ENCODE measurements around the gene OPN1SW. TPM values are rescaled to one million over a fixed set of nuclear protein-coding genes. Genes with fewer than 3 reads are reported as not detected.
A peak's percentile ranks its signal among the peaks of the same experiment; 100 is the strongest.

OPN1SW gene
- polyA plus RNA-seq, 1 donor from 2014 or later: not detected

- Mint-ChIP-seq H3K9me3 (peaks cover 0 to 2% (median 0%) of the 10 kb centered on the region in 3 donors), H3K27ac (peak overlapping the region in 1 of 3 donors; percentile 31), H3K4me1 (no peaks in the 10 kb centered on the region), H3K4me3 (no peak overlapping the region), H3K36me3 (no peaks in the 10 kb centered on the region), H3K27me3 (peaks cover 1% of the 10 kb centered on the region)
Observed at GRCh38 chr7:128783143-128783861, 7.7 kb upstream of the OPN1SW start.

GRCh38 chr7:128781851-128782250 lies 6.3 kb upstream of the OPN1SW start:
- H3K27ac Mint-ChIP-seq: no peak overlapping the region

GRCh38 chr7:128781126-128781525 lies 5.5 kb upstream of the OPN1SW start:
- no peak overlapping the region for H3K27ac Mint-ChIP-seq
- no peaks in the 10 kb centered on the region for H3K4me1 Mint-ChIP-seq
- peaks cover 1% of the 10 kb centered on the region for H3K27me3 Mint-ChIP-seq
- peaks cover 3% of the 10 kb centered on the region for H3K36me3 Mint-ChIP-seq
- H3K4me3 Mint-ChIP-seq: no peak overlapping the region
- H3K9me3 Mint-ChIP-seq: peaks cover 0 to 20% (median 9%) of the 10 kb centered on the region in 3 donors

More at GRCh38 chr7:128781851-128782250, 6.3 kb upstream of the OPN1SW start:
- no peaks in the 10 kb centered on the region for H3K36me3 Mint-ChIP-seq
- H3K27me3 Mint-ChIP-seq: peaks cover 1% of the 10 kb centered on the region
- no peaks in the 10 kb centered on the region for H3K4me1 Mint-ChIP-seq
- peaks cover 0 to 14% (median 9%) of the 10 kb centered on the region in 3 donors for H3K9me3 Mint-ChIP-seq
- H3K4me3 Mint-ChIP-seq: no peak overlapping the region

- H3K4me3 Mint-ChIP-seq: no peak overlapping the region
- H3K27ac Mint-ChIP-seq: no peak overlapping the region
- no peaks in the 10 kb centered on the region for H3K4me1 Mint-ChIP-seq
- peaks cover 0 to 20% (median 9%) of the 10 kb centered on the region in 3 donors for H3K9me3 Mint-ChIP-seq
- peaks cover 1% of the 10 kb centered on the region for H3K27me3 Mint-ChIP-seq
- H3K36me3 Mint-ChIP-seq: peaks cover 7% of the 10 kb centered on the region
Observed at GRCh38 chr7:128778946-128779345, 3.4 kb upstream of the OPN1SW start.

DNA sequence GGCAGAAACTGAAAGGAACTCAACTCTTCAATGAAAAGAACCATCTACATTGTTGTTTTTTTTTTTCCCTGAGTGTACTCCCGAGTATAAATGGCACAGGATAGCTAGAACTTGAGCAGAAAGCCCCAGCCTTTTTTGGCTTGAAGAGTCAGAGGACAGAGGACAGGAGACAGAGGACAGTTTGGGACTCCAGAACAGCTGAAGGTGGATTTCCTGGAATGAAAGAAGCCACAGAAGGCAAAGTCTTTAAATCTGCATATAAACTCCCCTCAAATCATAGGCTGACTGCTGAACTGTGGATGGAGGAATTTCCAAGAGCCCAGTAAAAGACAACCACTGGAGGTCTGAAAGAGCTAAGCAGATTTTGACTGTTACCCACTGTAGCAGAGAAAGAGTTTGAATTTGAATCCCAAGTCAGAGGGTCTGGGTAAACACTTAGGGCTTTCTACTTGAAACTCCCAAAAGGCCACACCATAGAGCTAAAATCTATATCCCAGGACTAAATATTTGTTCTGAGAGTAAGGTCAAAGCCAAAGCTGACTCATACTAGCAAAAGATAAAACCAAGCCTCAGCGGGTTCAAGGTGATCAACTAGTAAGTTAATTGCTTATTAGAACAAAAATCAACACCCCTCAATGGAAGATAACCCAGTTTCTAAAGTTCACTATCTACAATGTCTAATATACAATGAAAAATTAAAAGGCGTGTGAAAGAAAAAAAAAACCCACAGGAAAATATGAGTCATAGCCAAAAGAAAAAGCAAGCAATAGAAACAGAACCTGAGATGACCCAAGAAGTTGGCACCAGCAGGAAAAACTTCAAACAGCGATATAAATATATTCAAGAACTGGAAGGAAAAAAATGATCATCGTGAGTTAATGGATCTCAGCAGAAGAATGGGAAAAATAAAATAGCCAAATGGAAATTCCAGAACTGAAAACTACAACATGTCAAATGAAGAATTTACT lies 1.8 kb upstream of the OPN1SW start:
- H3K27me3 Mint-ChIP-seq: peaks cover 1% of the 10 kb centered on the region
- peak overlapping the region in 1 of 3 donors; percentile 73 for H3K27ac Mint-ChIP-seq
- peaks cover 0 to 20% (median 9%) of the 10 kb centered on the region in 3 donors for H3K9me3 Mint-ChIP-seq
- peaks cover 13% of the 10 kb centered on the region for H3K36me3 Mint-ChIP-seq
- H3K4me3 Mint-ChIP-seq: no peak overlapping the region
- no peaks in the 10 kb centered on the region for H3K4me1 Mint-ChIP-seq

GRCh38 chr7:128774921-128775320 lies 673 bp downstream of the OPN1SW start:
- H3K4me3 Mint-ChIP-seq: no peak overlapping the region
- peaks cover 0 to 20% (median 9%) of the 10 kb centered on the region in 3 donors for H3K9me3 Mint-ChIP-seq
- no peak overlapping the region for H3K27ac Mint-ChIP-seq
- H3K27me3 Mint-ChIP-seq: peaks cover under 1% of the 10 kb centered on the region
- H3K4me1 Mint-ChIP-seq: no peaks in the 10 kb centered on the region
- peaks cover 15% of the 10 kb centered on the region for H3K36me3 Mint-ChIP-seq

DNA sequence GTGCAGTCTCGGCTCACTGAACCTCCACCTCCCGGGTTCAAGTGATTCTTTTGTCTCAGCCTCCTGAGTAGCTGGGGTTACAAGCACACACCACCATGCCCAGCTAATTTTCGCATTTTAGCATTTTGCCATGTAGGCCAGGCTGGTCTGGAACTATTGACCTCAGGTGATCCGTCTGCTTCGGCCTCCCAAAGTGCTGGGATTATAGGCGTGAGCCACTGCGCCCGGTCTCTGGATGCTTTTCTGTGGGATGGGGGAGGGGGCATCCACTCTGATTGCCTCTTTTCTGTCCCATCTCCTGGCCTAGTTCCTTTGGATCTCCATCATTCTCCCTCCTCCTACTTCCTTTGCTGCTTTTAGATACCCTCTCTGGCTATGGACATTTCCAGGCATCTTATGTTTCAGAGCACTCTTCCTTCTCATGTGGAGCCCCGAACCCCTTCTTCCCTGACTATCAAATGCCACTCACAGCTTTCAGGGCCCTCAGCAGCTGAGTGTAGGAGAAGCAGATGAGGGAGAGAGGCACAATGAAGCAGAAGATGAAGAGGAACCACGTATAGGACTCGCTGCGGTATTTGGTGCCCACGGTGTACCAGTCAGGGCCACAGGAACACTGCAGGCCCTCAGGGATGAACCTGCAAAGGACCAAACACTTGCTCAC lies 1.4 kb downstream of the OPN1SW start:
- no peak overlapping the region for H3K4me3 Mint-ChIP-seq
- no peak overlapping the region for H3K27ac Mint-ChIP-seq
- peaks cover 0 to 20% (median 9%) of the 10 kb centered on the region in 3 donors for H3K9me3 Mint-ChIP-seq
- no peaks in the 10 kb centered on the region for H3K4me1 Mint-ChIP-seq
- no peaks in the 10 kb centered on the region for H3K27me3 Mint-ChIP-seq
- H3K36me3 Mint-ChIP-seq: peaks cover 15% of the 10 kb centered on the region

- H3K4me1 Mint-ChIP-seq: no peaks in the 10 kb centered on the region
- H3K9me3 Mint-ChIP-seq: peaks cover 0 to 20% (median 9%) of the 10 kb centered on the region in 3 donors
- H3K36me3 Mint-ChIP-seq: peaks cover 17% of the 10 kb centered on the region
- H3K27me3 Mint-ChIP-seq: no peaks in the 10 kb centered on the region
- peak overlapping the region in 1 of 4 donors; percentile 21 for H3K4me3 Mint-ChIP-seq
- H3K27ac Mint-ChIP-seq: no peak overlapping the region
Observed at GRCh38 chr7:128773604-128774003, 2.0 kb downstream of the OPN1SW start.

DNA sequence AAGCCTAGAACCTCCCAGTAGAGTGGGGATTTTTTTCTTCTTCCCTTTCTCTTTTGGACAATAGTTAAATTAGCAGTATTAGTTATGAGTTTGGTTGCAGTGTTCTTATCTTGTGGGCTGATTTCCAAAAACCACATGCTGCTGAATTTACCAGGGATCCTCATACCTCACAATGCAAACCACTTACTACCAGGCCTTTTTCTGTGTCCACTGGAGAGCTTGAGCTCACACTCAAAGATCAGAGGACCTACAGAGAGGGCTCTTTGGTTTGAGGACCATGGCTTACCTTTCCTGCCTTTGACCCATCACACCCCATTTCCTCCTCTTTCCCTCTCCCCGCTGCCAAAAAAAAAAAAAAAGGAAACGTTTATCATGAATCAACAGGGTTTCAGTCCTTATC lies 5.4 kb downstream of the OPN1SW start:
- H3K4me1 Mint-ChIP-seq: no peaks in the 10 kb centered on the region
- no peak overlapping the region for H3K4me3 Mint-ChIP-seq
- no peaks in the 10 kb centered on the region for H3K9me3 Mint-ChIP-seq
- H3K27ac Mint-ChIP-seq: peak overlapping the region in 1 of 3 donors; percentile 31
- no peaks in the 10 kb centered on the region for H3K27me3 Mint-ChIP-seq
- H3K36me3 Mint-ChIP-seq: peaks cover 14% of the 10 kb centered on the region

GRCh38 chr7:128767475-128768110 lies 8.0 kb downstream of the OPN1SW start:
- H3K36me3 Mint-ChIP-seq: peaks cover 6% of the 10 kb centered on the region
- peak overlapping the region in 1 of 3 donors; percentile 40 for H3K27ac Mint-ChIP-seq
- H3K9me3 Mint-ChIP-seq: no peaks in the 10 kb centered on the region
- no peak overlapping the region for H3K4me3 Mint-ChIP-seq
- H3K27me3 Mint-ChIP-seq: no peaks in the 10 kb centered on the region
- H3K4me1 Mint-ChIP-seq: no peaks in the 10 kb centered on the region

DNA sequence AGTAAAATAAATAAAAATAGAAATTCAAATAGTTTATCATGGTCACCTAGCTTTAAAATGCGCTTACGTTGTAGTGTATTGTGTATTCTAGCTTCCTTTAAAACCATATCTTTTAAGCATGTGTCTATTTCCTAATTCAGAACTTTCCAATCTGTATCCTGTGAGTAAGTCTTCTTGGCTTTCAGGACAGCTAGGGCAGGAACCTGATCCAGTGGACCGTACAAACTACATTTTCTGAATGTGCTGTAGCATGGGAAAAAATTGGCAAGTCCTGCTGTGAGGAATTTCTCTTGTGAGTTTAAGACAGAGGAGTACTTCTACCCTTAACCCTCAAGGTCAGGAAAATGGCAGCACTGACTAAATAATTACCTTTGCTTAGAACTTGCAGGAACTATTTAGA lies 12.1 kb downstream of the OPN1SW start:
- Mint-ChIP-seq H3K4me1 (no peaks in the 10 kb centered on the region), H3K36me3 (peaks cover 2% of the 10 kb centered on the region), H3K27me3 (no peaks in the 10 kb centered on the region), H3K27ac (no peak overlapping the region), H3K9me3 (no peaks in the 10 kb centered on the region), H3K4me3 (no peak overlapping the region)

- H3K27me3 Mint-ChIP-seq: no peaks in the 10 kb centered on the region
- no peak overlapping the region for H3K27ac Mint-ChIP-seq
Observed at GRCh38 chr7:128759242-128759641, 16.4 kb downstream of the OPN1SW start.

GRCh38 chr7:128758553-128758952 lies 17.0 kb downstream of the OPN1SW start:
- Mint-ChIP-seq H3K27me3 (no peaks in the 10 kb centered on the region), H3K27ac (no peak overlapping the region), H3K36me3 (peaks cover 5% of the 10 kb centered on the region), H3K4me3 (no peak overlapping the region), H3K9me3 (no peaks in the 10 kb centered on the region), H3K4me1 (no peaks in the 10 kb centered on the region)

More at GRCh38 chr7:128759242-128759641, 16.4 kb downstream of the OPN1SW start:
- H3K4me1 Mint-ChIP-seq: no peaks in the 10 kb centered on the region
- H3K4me3 Mint-ChIP-seq: no peak overlapping the region
- H3K36me3 Mint-ChIP-seq: peaks cover 3% of the 10 kb centered on the region
- H3K9me3 Mint-ChIP-seq: no peaks in the 10 kb centered on the region

DNA sequence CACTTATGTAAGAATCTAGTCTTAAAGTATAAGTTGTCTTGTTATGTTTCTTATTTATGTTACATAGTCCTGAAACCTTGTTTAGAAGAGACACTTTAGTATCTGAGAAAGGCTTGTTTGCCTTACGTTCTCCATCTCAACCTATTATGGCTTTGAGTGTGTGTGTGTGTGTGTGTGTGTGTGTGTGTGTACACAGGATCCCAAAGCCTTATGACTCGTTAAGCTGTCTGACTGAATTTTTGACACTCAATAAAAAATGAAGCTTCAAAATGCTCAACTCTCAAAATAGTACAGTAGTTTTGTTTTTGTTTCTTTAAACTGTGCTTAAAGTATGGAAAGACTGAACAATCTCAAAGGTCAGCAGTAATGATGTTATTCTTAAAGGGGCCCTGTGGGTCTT lies 18.4 kb downstream of the OPN1SW start:
- no peaks in the 10 kb centered on the region for H3K9me3 Mint-ChIP-seq
- H3K36me3 Mint-ChIP-seq: peaks cover 5% of the 10 kb centered on the region
- no peaks in the 10 kb centered on the region for H3K27me3 Mint-ChIP-seq
- H3K4me3 Mint-ChIP-seq: no peak overlapping the region
- no peak overlapping the region for H3K27ac Mint-ChIP-seq
- H3K4me1 Mint-ChIP-seq: no peaks in the 10 kb centered on the region

All from IgD-negative memory B cell (primary cell).